K562 (cell line): ENCODE data around the gene TBC1D3B. TPM values are rescaled to one million over a fixed set of nuclear protein-coding genes. Genes with fewer than 3 reads are reported as not detected.

Experiments used
- ATAC-seq: fragments of 200-7000 bp; cut with Tn5 transposase; 3 replicates; pipeline ENCODE4 v1.9.1; 2020; ENCODE audit warnings: moderate library complexity
- BruUV-seq: library from RNA; stranded (reverse); fragments of 400-500 nt; replicated peaks from 2 replicates; lab custom pipeline; 2021; lab: Mats Ljungman, UMichigan
- CTCF ChIA-PET: fragments of 300-600 bp; formaldehyde crosslinking; extraction: SDS; loops from one replicate; lab custom pipeline; 2021; ENCODE audit warnings: low intra/inter-chr PET ratio; lab: Yijun Ruan, JAX
- POLR2A ChIA-PET: fragments of 300-600, 350-650 bp; sonication (Branson Sonifier 250); formaldehyde crosslinking; extraction: SDS; loops from one replicate; lab custom pipeline; 2021; ENCODE audit warnings: antibody characterized with exemption, inconsistent platforms; lab: Yijun Ruan, JAX
- DNase-seq, 4 experiments: peaks; one replicate each; pipeline versions ENCODE4 v3.0.0 to v3.0.0-alpha.2; 2011 to 2018; ENCODE audit warnings: low spot score in 3 of 4, mixed read lengths in 3 of 4; ENCODE audit errors: extremely low read depth in 1 of 4
- FAIRE-seq: peaks from 2 replicates; lab custom pipeline; 2011; peaks lifted over from hg19 to GRCh38; lab: Jason Lieb, UNC
- H2AFZ ChIP-seq: 2 replicates; pipeline ENCODE4 v1.6.0; 2011; ENCODE audit warnings: low read depth, low read length, control low read depth, inconsistent platforms
- H3K27ac ChIP-seq: fragments of 200-600 bp; 3 replicates; pipeline ENCODE4 v1.8.0; 2011; ENCODE audit warnings: low read depth, mild to moderate bottlenecking, control low read depth, inconsistent platforms, low read length, moderate library complexity, mixed read lengths; ENCODE audit errors: extremely low read depth
- H3K27me3 ChIP-seq, 2 experiments: fragments of 300-600 bp in 1 of 2; 2 replicates in 1 of 2; 3 replicates in 1 of 2; pipeline versions ENCODE4 v1.6.0 to v1.8.0; 2011; ENCODE audit warnings: inconsistent platforms in 2 of 2, low read length in 2 of 2, mild to moderate bottlenecking in 1 of 2, mixed read lengths in 1 of 2, moderate library complexity in 1 of 2; ENCODE audit not compliant: control insufficient read depth in 2 of 2, insufficient read depth in 2 of 2
- H3K36me3 ChIP-seq: fragments of 300-600 bp; 3 replicates; pipeline ENCODE4 v1.8.0; 2011; ENCODE audit warnings: mild to moderate bottlenecking, low read length, inconsistent platforms; ENCODE audit not compliant: control insufficient read depth, insufficient read depth
- H3K4me1 ChIP-seq, 2 experiments: fragments of 200-600 bp in 1 of 2; replicated peaks in 1 of 2; 2 replicates in 1 of 2; 3 replicates in 1 of 2; pipeline versions ENCODE4 v1.5.1 to v1.8.0; 2011; ENCODE audit warnings: inconsistent platforms in 2 of 2, low read length in 2 of 2, mild to moderate bottlenecking in 1 of 2, mixed read lengths in 1 of 2, moderate library complexity in 1 of 2; ENCODE audit not compliant: control insufficient read depth in 2 of 2, insufficient read depth in 2 of 2
- H3K4me2 ChIP-seq: 2 replicates; pipeline ENCODE4 v1.6.1; 2011; ENCODE audit warnings: low read length, control low read depth, inconsistent platforms, mixed read lengths; ENCODE audit not compliant: insufficient read depth
- H3K4me3 ChIP-seq: fragments of 200-600 bp; sonication (generic), shearing (Covaris generic); 2 replicates; pipeline ENCODE4 v1.5.1; 2016; ENCODE audit warnings: control low read depth, inconsistent platforms
- H3K79me2 ChIP-seq: fragments of 200-600 bp; 3 replicates; pipeline ENCODE4 v1.8.0; 2011; ENCODE audit warnings: low read length, inconsistent platforms; ENCODE audit not compliant: control insufficient read depth, insufficient read depth
- H3K9ac ChIP-seq, 2 experiments: 2 replicates each; pipeline versions ENCODE4 v1.6.0 to v1.6.1; 2011; ENCODE audit warnings: low read depth in 2 of 2, low read length in 2 of 2, control low read depth in 1 of 2, inconsistent platforms in 1 of 2, mild to moderate bottlenecking in 1 of 2, mixed read lengths in 1 of 2; ENCODE audit not compliant: insufficient read depth in 1 of 2
- H3K9me1 ChIP-seq: one replicate; pipeline ENCODE4 v1.6.0; 2011; ENCODE audit warnings: inconsistent platforms, mild to moderate bottlenecking, low read length, moderate library complexity; ENCODE audit not compliant: control insufficient read depth, insufficient read depth
- H3K9me3 ChIP-seq: replicated peaks from 2 replicates; pipeline ENCODE4 v1.5.1; 2011; ENCODE audit warnings: low read depth, low read length, inconsistent platforms; ENCODE audit not compliant: control insufficient read depth, insufficient read depth
- H4K20me1 ChIP-seq: replicated peaks from 2 replicates; pipeline ENCODE4 v1.6.1; 2011; ENCODE audit warnings: low read length, inconsistent platforms, mixed read lengths; ENCODE audit not compliant: control insufficient read depth, insufficient read depth
- ARHGAP35 ChIP-seq: fragments of 450-650 bp; IDR thresholded peaks from 2 replicates; pipeline ENCODE4 v1.6.1; 2018; ENCODE audit not compliant: partially characterized antibody
- CHAMP1 ChIP-seq: fragments of 450-650 bp; IDR thresholded peaks from 2 replicates; pipeline ENCODE4 v1.6.1; 2016; ENCODE audit warnings: mild to moderate bottlenecking
- FOXA1 ChIP-seq: fragments of 450-650 bp; IDR thresholded peaks from 2 replicates; pipeline ENCODE4 v1.6.1; 2016; ENCODE audit warnings: mild to moderate bottlenecking, borderline replicate concordance
- NCOA6 ChIP-seq: fragments of 450-650 bp; IDR thresholded peaks from 2 replicates; pipeline ENCODE4 v1.6.1; 2017; ENCODE audit warnings: mild to moderate bottlenecking
- PPARD ChIP-seq: fragments of 250-450 bp; sonication (Bioruptor Pico); IDR thresholded peaks from 2 replicates; pipeline ENCODE4 v1.8.0; 2022; ENCODE audit warnings: inconsistent platforms, mild to moderate bottlenecking, moderate library complexity
- RBM25 ChIP-seq: fragments of 200-400 bp; formaldehyde crosslinking; IDR thresholded peaks from 2 replicates; pipeline ENCODE4 v1.6.1; 2018; ENCODE audit warnings: low read length, low read depth, moderate library complexity; ENCODE audit not compliant: severe bottlenecking
- SIRT6 ChIP-seq: IDR thresholded peaks from one replicate; pipeline ENCODE4 v1.6.1; 2012; ENCODE audit warnings: low read depth, mild to moderate bottlenecking, control low read depth, inconsistent platforms, low read length, moderate library complexity
- ZHX1 ChIP-seq: fragments of 150-350 bp; conservative IDR thresholded peaks from 2 replicates; pipeline ENCODE4 v1.6.1; 2014; ENCODE audit warnings: low read length
- ZNF398 ChIP-seq: fragments of 250-450 bp; sonication (Bioruptor Pico); IDR thresholded peaks from 2 replicates; pipeline ENCODE4 v1.8.0; 2021; ENCODE audit warnings: moderate library complexity, mild to moderate bottlenecking, inconsistent platforms
- WGBS: fragments of 100-300 bp; shearing (Covaris generic); methylation state at CpG from one replicate; pipeline ENCODE4 v1.1.6; 2016; ENCODE audit warnings: low coverage, mixed read lengths; ENCODE audit not compliant: insufficient coverage; ENCODE audit errors: missing lambda C conversion rate; 5-methylcytosine and 5-hydroxymethylcytosine counted together
- in situ Hi-C: fragments of 300-500 bp; cut with MboI; formaldehyde crosslinking; loops from 4 replicates; pipeline ENCODE4 v1.15.0; 2018; ENCODE audit warnings: inconsistent platforms, mixed read lengths
- intact Hi-C: fragments of 100-400 bp; cut with micrococcal nuclease; formaldehyde crosslinking; loops from 2 replicates; pipeline ENCODE4 v1.14.2; 2022
- polyA plus RNA-seq, 8 experiments: library from polyadenylated mRNA; depleted of rRNA in 4 of 8; stranded (reverse) in 5 of 8; unstranded in 3 of 8; fragments of >200 nt; fragmentation: Nextera tagmentation in 2 of 8; fragmentation: Illumina TruSeq in 1 of 8; extraction: Ambion mirVana in 2 of 8; extraction: Trizol in 1 of 8; gene quantifications; 2 replicates each; pipeline versions ENCODE4 v1.2.1 to v1.2.3, GENCODE V29; 2011 to 2014; ENCODE audit warnings: inconsistent platforms in 1 of 8, missing spikeins in 1 of 8
- total RNA-seq, 7 experiments: library from RNA; depleted of rRNA in 6 of 7; stranded (reverse); fragments of >200 nt in 6 of 7; fragmentation: Illumina TruSeq in 2 of 7; extraction: Trizol in 2 of 7; gene quantifications; 2 replicates each; pipeline versions ENCODE4 v1.2.1 to v1.2.3, GENCODE V29; 2011 to 2021; ENCODE audit warnings: low replicate concordance in 1 of 7

Gene TBC1D3B
- total and polyA plus RNA-seq, 9 of the 15 experiments (the other 6 are each of a cell fraction or from before 2014, with no cell fraction given): 0.29 to 0.60 TPM; not detected in 7

DNA sequence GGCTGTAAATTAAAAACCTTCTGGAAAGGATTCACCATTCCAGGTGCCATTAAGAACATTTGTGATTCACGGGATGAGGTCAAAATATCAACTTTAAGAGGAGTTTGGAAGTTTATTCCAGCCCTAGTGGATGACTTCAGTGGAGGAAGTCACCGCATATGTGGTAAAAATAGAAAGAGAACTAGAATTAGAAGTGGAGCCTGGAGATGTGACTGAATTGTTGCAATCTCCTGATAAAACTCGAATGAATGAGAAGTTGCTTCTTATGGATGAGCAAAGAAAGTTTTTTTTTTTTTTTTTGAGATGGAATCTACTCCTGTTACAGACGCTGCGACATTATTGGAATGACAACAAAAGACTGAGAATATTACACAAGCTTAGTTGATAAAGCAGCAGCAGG lies 46.1 kb downstream of the TBC1D3B start:
- TF ChIP-seq FOXA1 (no peak), ARHGAP35 (no peak), PPARD (CRISPR knock-in tag) (no peak), ZNF398 (CRISPR knock-in tag) (no peak), SIRT6 (no peak), ZHX1 (no peak), CHAMP1 (no peak), RBM25 (no peak), NCOA6 (no peak)
- TF ChIP-seq, all 486 proteins: peak for 0
- Histone ChIP-seq H3K79me2 (no peaks in the 10 kb centered on the region), H3K27ac (no peak overlapping the region), H3K9me3 (no peaks in the 10 kb centered on the region), H3K9me1 (peaks cover 3% of the 10 kb centered on the region), H3K4me1 (no peaks in the 10 kb centered on the region), H2AFZ (no peak overlapping the region), H3K27me3 (no peaks in the 10 kb centered on the region; a peak in 1 of 5 replicates), H3K4me3 (no peak overlapping the region), H3K4me2 (no peak overlapping the region), H3K36me3 (no peaks in the 10 kb centered on the region), H4K20me1 (no peaks in the 10 kb centered on the region), H3K9ac (no peak overlapping the region)
- FAIRE-seq: no peak
- no TSS peak for BruUV-seq
- ChIA-PET POLR2A (interaction anchor here (0.6 kb wide), 1 partner anchor 23 kb away, joined by 3 read pairs; no protein-coding TSS in a partner anchor), CTCF (no interaction called here)
- in situ Hi-C loops (no loop called here), intact Hi-C loops (no loop called here)
- DNase-seq: no peak
- WGBS: 0% methylated on average over 5 of the region's 5 CpGs
- no peak for ATAC-seq
